Smooth muscle cell (in vitro differentiated cells): ENCODE results near the gene DUS2. TPM values are rescaled to one million over a fixed set of nuclear protein-coding genes. Genes with fewer than 3 reads are reported as not detected.

ENCODE experiments used
- DNase-seq: peaks from one replicate; lab custom pipeline; 2025; ENCODE audit not compliant: unreplicated experiment; lab: John Stamatoyannopoulos, UW
- H2AFZ ChIP-seq: fragments of 200-600 bp; sonication (generic); 2 replicates; pipeline ENCODE4 v1.6.0; 2016; ENCODE audit warnings: antibody characterized with exemption, low read depth, mild to moderate bottlenecking
- H3F3A ChIP-seq: fragments of 200-600 bp; sonication (generic); 2 replicates; pipeline ENCODE4 v1.6.0; 2017; ENCODE audit warnings: antibody characterized with exemption, low read depth
- H3K27ac ChIP-seq: fragments of 200-600 bp; sonication (generic); 2 replicates; pipeline ENCODE4 v1.5.1; 2016; ENCODE audit warnings: low read depth, mild to moderate bottlenecking
- H3K27me3 ChIP-seq: fragments of 200-600 bp; sonication (generic); 2 replicates; pipeline ENCODE4 v1.6.1; 2016; ENCODE audit warnings: low read depth, mild to moderate bottlenecking
- H3K36me3 ChIP-seq: fragments of 200-600 bp; sonication (generic); 2 replicates; pipeline ENCODE4 v1.5.1; 2016; ENCODE audit warnings: low read depth
- H3K4me1 ChIP-seq: fragments of 200-600 bp; sonication (generic); 2 replicates; pipeline ENCODE4 v1.5.1; 2016; ENCODE audit warnings: low read depth
- H3K4me2 ChIP-seq: fragments of 200-600 bp; sonication (generic); 2 replicates; pipeline ENCODE4 v1.6.0; 2016; ENCODE audit warnings: mild to moderate bottlenecking
- H3K4me3 ChIP-seq: fragments of 200-600 bp; sonication (generic); 2 replicates; pipeline ENCODE4 v1.5.1; 2016; ENCODE audit warnings: mild to moderate bottlenecking
- H3K79me2 ChIP-seq: fragments of 200-600 bp; sonication (generic); 2 replicates; pipeline ENCODE4 v1.6.0; 2016; ENCODE audit warnings: low read depth, mild to moderate bottlenecking
- H3K9ac ChIP-seq: fragments of 200-600 bp; sonication (generic); 2 replicates; pipeline ENCODE4 v1.6.0; 2016; ENCODE audit warnings: low read depth
- H3K9me3 ChIP-seq: fragments of 200-600 bp; sonication (generic); replicated peaks from 2 replicates; pipeline ENCODE4 v1.5.1; 2016; ENCODE audit warnings: low read depth
- H4K20me1 ChIP-seq: fragments of 200-600 bp; sonication (generic); 2 replicates; pipeline ENCODE4 v1.6.0; 2016; ENCODE audit warnings: low read depth
- CTCF ChIP-seq: fragments of 200-600 bp; sonication (generic); IDR thresholded peaks from 2 replicates; pipeline ENCODE4 v1.5.1; 2017; ENCODE audit warnings: borderline replicate concordance, mild to moderate bottlenecking, antibody characterized with exemption; ENCODE audit not compliant: insufficient read depth, poor library complexity, severe bottlenecking
- whole genome bisulfite sequencing: methylation state at CpG from one replicate; pipeline ENCODE4 v1.1.7; 2016; ENCODE audit warnings: low lambda C conversion rate; 5-methylcytosine and 5-hydroxymethylcytosine counted together
- polyA plus RNA-seq: library from polyadenylated mRNA; unstranded; fragments of >200 nt; fragmentation: Nextera tagmentation; extraction: Ambion mirVana; gene quantifications from 2 replicates; pipeline ENCODE4 v1.2.1, GENCODE V29; 2016
- total RNA-seq: library from RNA; depleted of rRNA; stranded (reverse); fragments of >200 nt; gene quantifications from 2 replicates; pipeline ENCODE4 v1.2.3, GENCODE V29; 2014

The DUS2 gene
- total and polyA plus RNA-seq, 2 experiments from 2014 or later = 12.1 to 23.5 TPM

GRCh38 chr16:68093816-68094613 lies 70.9 kb downstream of the DUS2 start:
- peak overlapping the region; percentile 23 for H3K4me2 ChIP-seq

GRCh38 chr16:68094614-68094934 lies 71.5 kb downstream of the DUS2 start:
- peaks cover 92% of the 10 kb centered on the region for H4K20me1 ChIP-seq
- H3K4me3 ChIP-seq = no peak overlapping the region
- H3F3A ChIP-seq = peaks cover 6% of the 10 kb centered on the region
- no peak overlapping the region for H3K9ac ChIP-seq
- TF ChIP-seq CTCF = no peak
- H3K36me3 ChIP-seq = no peaks in the 10 kb centered on the region
- no peak overlapping the region for H2AFZ ChIP-seq
- peak overlapping the region; percentile 47 for H3K27ac ChIP-seq
- DNase-seq = no peak
- H3K27me3 ChIP-seq = no peaks in the 10 kb centered on the region
- no peak overlapping the region for H3K4me2 ChIP-seq
- peaks cover 3% of the 10 kb centered on the region for H3K4me1 ChIP-seq
- peaks cover 95% of the 10 kb centered on the region for H3K79me2 ChIP-seq
- 94% methylated on average over 4 of the region's 4 CpGs for WGBS
- H3K9me3 ChIP-seq = no peaks in the 10 kb centered on the region

More at GRCh38 chr16:68093816-68094613, 70.9 kb downstream of the DUS2 start:
- Histone ChIP-seq H3K27ac (peak overlapping the region; percentile 47), H3K4me1 (peaks cover 3% of the 10 kb centered on the region), H3K79me2 (peaks cover 95% of the 10 kb centered on the region), H3F3A (peaks cover 6% of the 10 kb centered on the region), H2AFZ (no peak overlapping the region), H3K4me3 (no peak overlapping the region), H3K9me3 (no peaks in the 10 kb centered on the region), H3K36me3 (no peaks in the 10 kb centered on the region), H3K9ac (no peak overlapping the region), H4K20me1 (peaks cover 94% of the 10 kb centered on the region), H3K27me3 (no peaks in the 10 kb centered on the region)
- TF ChIP-seq CTCF = peak; percentile 40
- no peak for DNase-seq
- 76% methylated on average over 5 of the region's 5 CpGs for WGBS

GRCh38 chr16:68096491-68096890 lies 73.4 kb downstream of the DUS2 start:
- no peak overlapping the region for H3K4me2 ChIP-seq

More at GRCh38 chr16:68096491-68096890, 73.4 kb downstream of the DUS2 start:
- Histone ChIP-seq H2AFZ (no peak overlapping the region), H3K27me3 (no peaks in the 10 kb centered on the region), H4K20me1 (peaks cover 91% of the 10 kb centered on the region), H3K9ac (no peak overlapping the region), H3K4me1 (peaks cover 3% of the 10 kb centered on the region), H3K79me2 (peaks cover 94% of the 10 kb centered on the region), H3K4me3 (no peak overlapping the region), H3K27ac (no peak overlapping the region), H3F3A (peaks cover 6% of the 10 kb centered on the region), H3K9me3 (no peaks in the 10 kb centered on the region), H3K36me3 (no peaks in the 10 kb centered on the region)
- DNase-seq = no peak
- WGBS = 99% methylated on average over 2 of the region's 2 CpGs
- no peak for TF ChIP-seq CTCF
